ENCODE results near the gene ATP9B. TPM values are rescaled to one million over a fixed set of nuclear protein-coding genes. Genes with fewer than 3 reads are reported as not detected.

The ATP9B gene
- total RNA-seq, 1 donor from 2014 or later, result 15.8 TPM

- no peak overlapping the region for H3K4me3 Mint-ChIP-seq (ENCODE audit: unreplicated experiment)
- no peak for DNase-seq (ENCODE audit: low spot score)
- H3K27ac Mint-ChIP-seq (ENCODE audit: unreplicated experiment), result no peak overlapping the region
- H3K4me1 Mint-ChIP-seq (ENCODE audit: low read depth), result peaks cover 18% of the 10 kb centered on the region
- H3K9me3 Mint-ChIP-seq (ENCODE audit: low read depth), result no peaks in the 10 kb centered on the region
- H3K27me3 Mint-ChIP-seq (ENCODE audit: low read depth), result peaks cover 11% of the 10 kb centered on the region
- H3K36me3 Mint-ChIP-seq (ENCODE audit: low read depth), result peaks cover 9% of the 10 kb centered on the region
- no peak for TF ChIP-seq CTCF (IDR thresholded peaks at IDR 0.05)
Measured at GRCh38 chr18:79424880-79425568, 355.8 kb downstream of the ATP9B start.

GRCh38 chr18:79425569-79425886 lies 356.3 kb downstream of the ATP9B start:
- TF ChIP-seq CTCF (IDR thresholded peaks at IDR 0.05), result no peak
- Mint-ChIP-seq H3K36me3 (ENCODE audit: low read depth) (peaks cover 7% of the 10 kb centered on the region), H3K4me3 (ENCODE audit: unreplicated experiment) (no peak overlapping the region), H3K9me3 (ENCODE audit: low read depth) (no peaks in the 10 kb centered on the region), H3K4me1 (ENCODE audit: low read depth) (peaks cover 18% of the 10 kb centered on the region), H3K27me3 (ENCODE audit: low read depth) (peaks cover 11% of the 10 kb centered on the region), H3K27ac (ENCODE audit: unreplicated experiment) (no peak overlapping the region)
- no peak for DNase-seq (ENCODE audit: low spot score)

- Mint-ChIP-seq H3K27ac (ENCODE audit: unreplicated experiment) (no peak overlapping the region), H3K4me3 (ENCODE audit: unreplicated experiment) (no peak overlapping the region), H3K27me3 (ENCODE audit: low read depth) (peaks cover 11% of the 10 kb centered on the region), H3K36me3 (ENCODE audit: low read depth) (peaks cover 5% of the 10 kb centered on the region), H3K9me3 (ENCODE audit: low read depth) (no peaks in the 10 kb centered on the region), H3K4me1 (ENCODE audit: low read depth) (peaks cover 18% of the 10 kb centered on the region)
- DNase-seq (ENCODE audit: low spot score), result no peak
- no peak for TF ChIP-seq CTCF (IDR thresholded peaks at IDR 0.05)
Measured at GRCh38 chr18:79426376-79427300, 357.4 kb downstream of the ATP9B start.

- no peaks in the 10 kb centered on the region for H3K9me3 Mint-ChIP-seq (ENCODE audit: low read depth)
- no peak overlapping the region for H3K27ac Mint-ChIP-seq (ENCODE audit: unreplicated experiment)
- H3K36me3 Mint-ChIP-seq (ENCODE audit: low read depth), result peaks cover 5% of the 10 kb centered on the region
- H3K27me3 Mint-ChIP-seq (ENCODE audit: low read depth), result peaks cover 11% of the 10 kb centered on the region
- no peak for TF ChIP-seq CTCF (IDR thresholded peaks at IDR 0.05)
- no peak for DNase-seq (ENCODE audit: low spot score)
- H3K4me1 Mint-ChIP-seq (ENCODE audit: low read depth), result peaks cover 12% of the 10 kb centered on the region
- no peak overlapping the region for H3K4me3 Mint-ChIP-seq (ENCODE audit: unreplicated experiment)
Measured at GRCh38 chr18:79427368-79428225, 358.4 kb downstream of the ATP9B start.

Other genes with a start within 250 kb of the ATP9B start
- not detected in 3 replicates for gene SALL3, start 89.6 kb upstream of the ATP9B start, total RNA-seq

Measured in chondrocyte (in vitro differentiated cells).